HCT116 (cell line): Measurements from ENCODE around the gene WDR90. TPM values are rescaled to one million over a fixed set of nuclear protein-coding genes. Genes with fewer than 3 reads are reported as not detected.

ENCODE experiments used
- ATAC-seq: fragments of 200-7000 bp; cut with Tn5 transposase; 2 replicates; pipeline ENCODE4 v1.9.1; 2020; ENCODE audit warnings: mild to moderate bottlenecking, moderate library complexity
- BruUV-seq: library from RNA; stranded (reverse); fragments of 400-500 nt; replicated peaks from 2 replicates; lab custom pipeline; 2021; lab: Mats Ljungman, UMichigan
- CTCF ChIA-PET: fragments of 300-600 bp; sonication (Branson Sonifier 250); formaldehyde crosslinking; loops from one replicate; lab custom pipeline; 2021; ENCODE audit warnings: antibody characterized with exemption; lab: Charles Lee
- POLR2A ChIA-PET: fragments of 300-600, 350-600 bp; sonication (Branson Sonifier 250); formaldehyde crosslinking; loops from one replicate; lab custom pipeline; 2021; ENCODE audit warnings: antibody characterized with exemption; lab: Charles Lee
- RAD21 ChIA-PET, 2 experiments: fragments of 300-600 bp; sonication (Branson Sonifier 250); formaldehyde crosslinking; loops; one replicate each; lab custom pipeline; 2023; ENCODE audit warnings: low total read pairs in 2 of 2; ENCODE audit not compliant: uncharacterized antibody in 2 of 2, unreplicated experiment in 2 of 2, low non-redundant PET in 1 of 2; lab: Charles Lee
- DNase-seq: peaks from one replicate; pipeline ENCODE4 v3.0.0-alpha.2; 2010; ENCODE audit warnings: low read depth, low spot score
- H2AFZ ChIP-seq: fragments of 200-600 bp; shearing (Covaris generic), sonication (generic); 2 replicates; pipeline ENCODE4 v1.6.1; 2017; ENCODE audit warnings: low read depth, mixed run types, mixed read lengths, antibody characterized with exemption, low read length; ENCODE audit not compliant: poor library complexity, severe bottlenecking
- H3K27ac ChIP-seq: 2 replicates; pipeline ENCODE4 v1.5.1; 2012; ENCODE audit warnings: low read depth, low read length
- H3K27me3 ChIP-seq: fragments of 200-600 bp; sonication (generic); 2 replicates; pipeline ENCODE4 v1.6.1; 2016; ENCODE audit warnings: mixed run types, low read length, mixed read lengths; ENCODE audit not compliant: insufficient read depth
- H3K36me3 ChIP-seq, 2 experiments: fragments of 200-500 bp in 1 of 2; fragments of 200-600 bp in 1 of 2; sonication (Bioruptor generic) in 1 of 2; sonication (generic) in 1 of 2; 2 replicates each; pipeline versions ENCODE4 v1.5.1 to v1.6.1; 2014 to 2016; ENCODE audit warnings: low read length in 2 of 2, inconsistent platforms in 1 of 2, mixed read lengths in 1 of 2, mixed run types in 1 of 2; ENCODE audit not compliant: insufficient read depth in 2 of 2, control insufficient read depth in 1 of 2
- H3K4me1 ChIP-seq, 2 experiments: fragments of 200-600 bp in 1 of 2; sonication (generic) in 1 of 2; 2 replicates each; pipeline versions ENCODE4 v1.5.1 to v1.6.1; 2012 to 2017; ENCODE audit warnings: low read length in 2 of 2, inconsistent platforms in 1 of 2, mild to moderate bottlenecking in 1 of 2, mixed read lengths in 1 of 2, mixed run types in 1 of 2, moderate library complexity in 1 of 2; ENCODE audit not compliant: insufficient read depth in 2 of 2, control insufficient read depth in 1 of 2
- H3K4me2 ChIP-seq: fragments of 200-600 bp; sonication (generic); 2 replicates; pipeline ENCODE4 v1.6.1; 2017; ENCODE audit warnings: mixed run types, low read length, mixed read lengths
- H3K4me3 ChIP-seq, 2 experiments: fragments of 200-600 bp in 1 of 2; sonication (generic) in 1 of 2; replicated peaks in 1 of 2; 2 replicates each; pipeline ENCODE4 v1.5.1; 2011 to 2016; ENCODE audit warnings: low read length in 2 of 2, control low read depth in 1 of 2, low read depth in 1 of 2, mild to moderate bottlenecking in 1 of 2, mixed read lengths in 1 of 2, mixed run types in 1 of 2
- H3K79me2 ChIP-seq: fragments of 200-600 bp; sonication (generic); 2 replicates; pipeline ENCODE4 v1.6.1; 2017; ENCODE audit warnings: mild to moderate bottlenecking, mixed run types, low read length, moderate library complexity, mixed read lengths; ENCODE audit not compliant: insufficient read depth
- H3K9ac ChIP-seq: fragments of 200-600 bp; sonication (generic); 2 replicates; pipeline ENCODE4 v1.6.1; 2016; ENCODE audit warnings: low read length, mixed read lengths
- H3K9me2 ChIP-seq: fragments of 200-600 bp; sonication (generic), shearing (Covaris generic); 2 replicates; pipeline ENCODE4 v1.6.1; 2017; ENCODE audit warnings: mixed run types, mild to moderate bottlenecking, moderate library complexity; ENCODE audit not compliant: insufficient read depth
- H3K9me3 ChIP-seq, 2 experiments: fragments of 200-500 bp in 1 of 2; fragments of 200-600 bp in 1 of 2; sonication (Bioruptor generic) in 1 of 2; sonication (generic) in 1 of 2; 2 replicates each; pipeline ENCODE4 v1.6.1; 2014 to 2017; ENCODE audit warnings: low read length in 2 of 2, mixed read lengths in 2 of 2, inconsistent platforms in 1 of 2, low read depth in 1 of 2, mild to moderate bottlenecking in 1 of 2, mixed run types in 1 of 2, moderate library complexity in 1 of 2; ENCODE audit not compliant: control insufficient read depth in 1 of 2, insufficient read depth in 1 of 2
- H4K20me1 ChIP-seq: fragments of 200-600 bp; sonication (generic), shearing (Covaris generic); 2 replicates; pipeline ENCODE4 v1.6.1; 2017; ENCODE audit warnings: mixed run types, mild to moderate bottlenecking, moderate library complexity; ENCODE audit not compliant: insufficient read depth
- ATF3 ChIP-seq: IDR thresholded peaks from 2 replicates; pipeline ENCODE4 v1.6.1; 2012
- CBX3 ChIP-seq: IDR thresholded peaks from 2 replicates; pipeline ENCODE4 v1.6.1; 2012; ENCODE audit warnings: low read depth
- CTCF ChIP-seq, 3 experiments: fragments of 200-600 bp in 1 of 3; sonication (generic) in 1 of 3; IDR thresholded peaks in 2 of 3; conservative IDR thresholded peaks in 1 of 3; 2 replicates each; pipeline ENCODE4 v1.5.1; 2012 to 2017; ENCODE audit warnings: low read depth in 2 of 3, low read length in 2 of 3, antibody characterized with exemption in 1 of 3, borderline replicate concordance in 1 of 3, control low read depth in 1 of 3, mild to moderate bottlenecking in 1 of 3, mixed read lengths in 1 of 3, mixed run types in 1 of 3, moderate library complexity in 1 of 3; ENCODE audit not compliant: insufficient read depth in 1 of 3
- ELF1 ChIP-seq: IDR thresholded peaks from 2 replicates; pipeline ENCODE4 v1.6.1; 2012; ENCODE audit warnings: low read depth, borderline replicate concordance
- FOSL1 ChIP-seq: IDR thresholded peaks from 2 replicates; pipeline ENCODE4 v1.6.1; 2012; ENCODE audit warnings: low read depth
- JUND ChIP-seq: IDR thresholded peaks from 2 replicates; pipeline ENCODE4 v1.6.1; 2012
- MAX ChIP-seq: IDR thresholded peaks from 2 replicates; pipeline ENCODE4 v1.6.1; 2012
- SIN3A ChIP-seq: IDR thresholded peaks from 2 replicates; pipeline ENCODE4 v1.6.1; 2012; ENCODE audit warnings: low read depth
- SRF ChIP-seq: IDR thresholded peaks from 2 replicates; pipeline ENCODE4 v1.6.1; 2012; ENCODE audit warnings: low read depth
- YY1 ChIP-seq: IDR thresholded peaks from 2 replicates; pipeline ENCODE4 v1.6.1; 2011; ENCODE audit warnings: low read length, low read depth, moderate library complexity, mild to moderate bottlenecking; ENCODE audit not compliant: insufficient replicate concordance; ENCODE audit errors: extremely low read depth
- ZBTB33 ChIP-seq: IDR thresholded peaks from 2 replicates; pipeline ENCODE4 v1.6.1; 2011; ENCODE audit warnings: mild to moderate bottlenecking, low read length, moderate library complexity; ENCODE audit not compliant: insufficient replicate concordance; ENCODE audit errors: extremely low read depth
- intact Hi-C: fragments of 100-400 bp; cut with micrococcal nuclease; formaldehyde crosslinking; loops from 2 replicates; pipeline ENCODE4 v1.10.0; 2022
- total RNA-seq: library from RNA; stranded (reverse); gene quantifications from one replicate; pipeline ENCODE4 v1.2.1, GENCODE V29; 2021; ENCODE audit not compliant: unreplicated experiment

The WDR90 gene
- total RNA-seq, 1 experiment from 2014 or later, result 73.7 TPM

GRCh38 chr16:661184-661821 is 12.1 kb downstream of the WDR90 start (continued):
- no peak for TF ChIP-seq FOSL1
- TF ChIP-seq SIN3A, result no peak
- no peak for TF ChIP-seq SRF
- no peak for TF ChIP-seq ATF3
- TF ChIP-seq CBX3, result no peak
- TF ChIP-seq YY1, result no peak

- CTCF ChIA-PET, result no interaction called here
- H3K9me3 ChIP-seq, result no peaks in the 10 kb centered on the region
- H3K4me1 ChIP-seq, result peaks cover 3 to 9% of the 10 kb centered on the region in 2 experiments; a peak in 2 of 4 replicates
- DNase-seq, result no peak
- no peaks in the 10 kb centered on the region for H3K9me2 ChIP-seq
- no peaks in the 10 kb centered on the region for H3K27me3 ChIP-seq
- ATAC-seq, result no peak
- H3K79me2 ChIP-seq, result no peaks in the 10 kb centered on the region
- H3K4me3 ChIP-seq, result no peak overlapping the region
- RAD21 ChIA-PET, result no interaction called here
- no peak for TF ChIP-seq ZBTB33
- no peak for TF ChIP-seq ELF1
- no peak for TF ChIP-seq SRF
- no peak for TF ChIP-seq MAX
- no peak for TF ChIP-seq JUND
- TF ChIP-seq YY1, result no peak
- no peak for TF ChIP-seq CTCF (IDR thresholded peaks at IDR 0.05 in 2 of 3, conservative IDR thresholded peaks at IDR 0.05 in 1 of 3; ENCODE audit: borderline replicate concordance in 1 of 3, insufficient read depth in 1 of 3, low read depth in 2 of 3, low read length in 2 of 3)
- intact Hi-C loops, result no loop called here
- no peak overlapping the region for H3K4me2 ChIP-seq
- no peaks in the 10 kb centered on the region for H4K20me1 ChIP-seq
- POLR2A ChIA-PET, result no interaction called here
- H2AFZ ChIP-seq, result no peak overlapping the region
- no peak overlapping the region for H3K9ac ChIP-seq
- H3K27ac ChIP-seq, result no peak overlapping the region; the same call in 1 of the 2 replicates
- BruUV-seq, result no TSS peak
- no peaks in the 10 kb centered on the region for H3K36me3 ChIP-seq
Observed at GRCh38 chr16:662095-662494, 12.9 kb downstream of the WDR90 start.
